GM23338 (cell line): ENCODE data around the gene ANKRD11. TPM values are rescaled to one million over a fixed set of nuclear protein-coding genes. Genes with fewer than 3 reads are reported as not detected.

Experiments
- ATAC-seq: fragments of 200-7000 bp; cut with Tn5 transposase; 3 replicates; pipeline ENCODE4 v1.9.1; 2020
- DNase-seq: peaks from one replicate; pipeline ENCODE4 v3.0.0-alpha.2; 2015; ENCODE audit warnings: low spot score
- H2AFZ ChIP-seq: fragments of 200-600 bp; sonication (generic); 2 replicates; pipeline ENCODE4 v1.8.0; 2016; ENCODE audit warnings: antibody characterized with exemption, mild to moderate bottlenecking, moderate library complexity
- H3F3A ChIP-seq: fragments of 200-600 bp; sonication (generic); replicated peaks from 2 replicates; pipeline ENCODE4 v1.8.0; 2017; ENCODE audit warnings: antibody characterized with exemption, mixed run types, low read depth
- H3K27ac ChIP-seq: fragments of 200-600 bp; sonication (generic); 2 replicates; pipeline ENCODE4 v1.6.1; 2016; ENCODE audit warnings: low read depth
- H3K27me3 ChIP-seq: fragments of 200-600 bp; sonication (generic); 2 replicates; pipeline ENCODE4 v1.8.0; 2016; ENCODE audit warnings: mild to moderate bottlenecking, mixed run types, moderate library complexity; ENCODE audit not compliant: insufficient read depth
- H3K36me3 ChIP-seq: fragments of 200-600 bp; sonication (generic); 2 replicates; pipeline ENCODE4 v1.8.0; 2016; ENCODE audit warnings: mild to moderate bottlenecking; ENCODE audit not compliant: insufficient read depth
- H3K4me1 ChIP-seq: fragments of 200-600 bp; sonication (generic); 2 replicates; pipeline ENCODE4 v1.8.0; 2016; ENCODE audit warnings: mild to moderate bottlenecking, moderate library complexity; ENCODE audit not compliant: insufficient read depth
- H3K4me2 ChIP-seq: fragments of 200-600 bp; sonication (generic); 2 replicates; pipeline ENCODE4 v1.7.1; 2017; ENCODE audit warnings: mixed run types
- H3K4me3 ChIP-seq: fragments of 200-600 bp; sonication (generic); 2 replicates; pipeline ENCODE4 v1.6.1; 2016; ENCODE audit warnings: mixed run types
- H3K79me2 ChIP-seq: fragments of 200-600 bp; sonication (generic); replicated peaks from 2 replicates; pipeline ENCODE4 v1.8.0; 2017; ENCODE audit warnings: mild to moderate bottlenecking; ENCODE audit not compliant: insufficient read depth
- H3K9me2 ChIP-seq: fragments of 200-600 bp; sonication (generic); 2 replicates; pipeline ENCODE4 v1.8.0; 2017; ENCODE audit not compliant: insufficient read depth
- H4K20me1 ChIP-seq: fragments of 200-600 bp; sonication (generic); replicated peaks from 2 replicates; pipeline ENCODE4 v1.8.0; 2017; ENCODE audit warnings: mild to moderate bottlenecking; ENCODE audit not compliant: insufficient read depth
- H3K27ac Mint-ChIP-seq: 2 replicates; pipeline ENCODE4 v1.8.0; 2020; ENCODE audit warnings: inconsistent platforms, mild to moderate bottlenecking, moderate library complexity, mixed read lengths
- H3K27me3 Mint-ChIP-seq: 3 replicates; pipeline ENCODE4 v1.8.0; 2022; ENCODE audit warnings: low read depth, mild to moderate bottlenecking, moderate library complexity, mixed read lengths, inconsistent platforms; ENCODE audit not compliant: insufficient read depth, poor library complexity
- H3K36me3 Mint-ChIP-seq: 3 replicates; pipeline ENCODE4 v1.8.0; 2021; ENCODE audit warnings: low read depth, mild to moderate bottlenecking, inconsistent platforms, moderate library complexity, mixed read lengths
- H3K4me1 Mint-ChIP-seq: 3 replicates; pipeline ENCODE4 v1.8.0; 2020; ENCODE audit warnings: mild to moderate bottlenecking, inconsistent platforms, mixed read lengths
- H3K4me3 Mint-ChIP-seq: 3 replicates; pipeline ENCODE4 v1.8.0; 2021; ENCODE audit warnings: moderate library complexity, mild to moderate bottlenecking, inconsistent platforms, mixed read lengths
- H3K9me3 Mint-ChIP-seq: 3 replicates; pipeline ENCODE4 v1.8.0; 2020; ENCODE audit warnings: moderate library complexity, mild to moderate bottlenecking, inconsistent platforms, mixed read lengths
- CREB1 ChIP-seq: fragments of 250-450 bp; sonication (Bioruptor Pico); IDR thresholded peaks from 2 replicates; pipeline ENCODE4 v1.5.0; 2020; ENCODE audit warnings: low read depth, mild to moderate bottlenecking, moderate library complexity
- EZH2 ChIP-seq: fragments of 200-600 bp; sonication (generic); IDR thresholded peaks from one replicate; pipeline ENCODE4 v1.8.0; 2017; ENCODE audit warnings: antibody characterized with exemption, mild to moderate bottlenecking, low read depth; ENCODE audit not compliant: unreplicated experiment
- EZH2phosphoT487 ChIP-seq: fragments of 200-600 bp; sonication (generic); IDR thresholded peaks from one replicate; pipeline ENCODE4 v1.8.1; 2018; ENCODE audit warnings: antibody characterized with exemption; ENCODE audit not compliant: unreplicated experiment
- JUNB ChIP-seq: IDR thresholded peaks from one replicate; pipeline ENCODE4 v1.6.1; 2016; ENCODE audit warnings: antibody characterized with exemption; ENCODE audit not compliant: unreplicated experiment
- NANOG ChIP-seq: IDR thresholded peaks from 2 replicates; pipeline ENCODE4 v1.6.1; 2016; ENCODE audit warnings: antibody characterized with exemption, borderline replicate concordance
- POLR2AphosphoS5 ChIP-seq: IDR thresholded peaks from 2 replicates; pipeline ENCODE4 v1.6.1; 2016; ENCODE audit warnings: antibody characterized with exemption, low read depth
- STAT1 ChIP-seq: IDR thresholded peaks from one replicate; pipeline ENCODE4 v1.6.1; 2016; ENCODE audit warnings: antibody characterized with exemption; ENCODE audit not compliant: unreplicated experiment
- ZNF114 ChIP-seq: fragments of 250-450 bp; sonication (Bioruptor Pico); IDR thresholded peaks from 2 replicates; pipeline ENCODE4 v1.5.0; 2020; ENCODE audit warnings: mild to moderate bottlenecking, moderate library complexity
- ZNF331 ChIP-seq: fragments of 250-450 bp; sonication (Bioruptor Pico); IDR thresholded peaks from 2 replicates; pipeline ENCODE4 v1.5.0; 2020; ENCODE audit warnings: low read depth, mild to moderate bottlenecking, moderate library complexity
- polyA plus RNA-seq: library from polyadenylated mRNA; unstranded; fragments of >200 nt; fragmentation: Nextera tagmentation; extraction: Ambion mirVana; gene quantifications from 2 replicates; pipeline ENCODE4 v1.2.1, GENCODE V29; 2016
- total RNA-seq: library from RNA; depleted of rRNA; stranded (reverse); fragments of >200 nt; shearing (Covaris generic); gene quantifications from 2 replicates; pipeline ENCODE4 v1.2.3, GENCODE V29; 2014
- TF ChIP-seq, protein P1 (sequence below): IDR thresholded peaks from 2 replicates; pipeline ENCODE4 v1.6.1; 2016; ENCODE audit warnings: antibody characterized with exemption
- TF ChIP-seq, protein P2 (sequence below), 2 experiments: fragments of 200-600 bp in 1 of 2; sonication (generic) in 1 of 2; conservative IDR thresholded peaks; 2 replicates each; pipeline versions ENCODE4 v1.5.1 to v1.6.1; 2016 to 2017; ENCODE audit warnings: antibody characterized with exemption in 2 of 2, low read depth in 2 of 2, mild to moderate bottlenecking in 2 of 2, moderate library complexity in 1 of 2
- TF ChIP-seq, protein P3 (sequence below): IDR thresholded peaks from one replicate; pipeline ENCODE4 v1.6.1; 2018; ENCODE audit warnings: antibody characterized with exemption; ENCODE audit not compliant: unreplicated experiment
- TF ChIP-seq, protein P4 (sequence below): fragments of 250-450 bp; sonication (Bioruptor Pico); IDR thresholded peaks from 2 replicates; pipeline ENCODE4 v1.5.0; 2020; ENCODE audit warnings: mild to moderate bottlenecking, moderate library complexity

The ANKRD11 gene
- total and polyA plus RNA-seq, 2 experiments from 2014 or later = 130 to 159 TPM

DNA sequence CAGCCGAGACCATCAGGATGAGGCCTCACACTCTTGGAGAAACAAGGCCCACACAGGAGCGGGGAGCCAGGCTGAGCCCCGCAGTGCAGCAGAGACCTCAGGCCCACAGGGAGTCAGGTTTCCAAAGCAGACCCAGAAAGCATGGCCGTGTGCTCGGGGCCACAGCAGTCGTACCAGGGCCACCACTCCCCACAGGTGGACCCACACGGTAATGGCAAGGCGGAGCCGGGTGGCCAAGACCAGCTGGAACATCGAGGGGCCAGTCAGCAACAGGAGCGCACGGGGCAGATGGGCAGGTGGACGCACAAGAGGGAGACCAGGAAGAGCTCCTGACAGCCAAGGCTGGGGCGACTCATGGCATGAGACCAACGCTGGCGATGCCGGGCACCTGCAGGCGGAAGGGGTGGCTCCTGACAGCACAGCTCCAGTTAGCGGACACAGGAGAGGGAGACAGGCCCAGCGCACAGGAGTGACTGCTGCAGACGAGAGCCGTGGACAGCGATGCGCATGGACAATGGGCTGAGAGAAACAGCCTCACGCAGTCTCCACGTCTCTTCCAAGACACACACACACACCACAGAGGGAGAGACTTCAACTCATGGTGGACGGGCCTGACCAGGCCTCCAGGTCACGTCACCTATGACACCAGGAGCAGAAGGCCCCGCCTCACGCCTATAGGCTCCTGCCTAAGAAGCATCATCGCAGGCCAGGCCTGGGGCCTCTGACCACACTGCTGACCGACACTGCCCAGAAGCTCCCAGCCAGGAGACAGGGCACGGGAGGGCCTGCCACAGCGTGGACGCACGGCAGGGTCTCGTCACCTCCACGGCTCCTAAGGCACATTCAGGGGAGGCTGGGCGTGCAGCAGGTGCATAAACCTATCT is 214.3 kb downstream of the ANKRD11 start:
- H3K9me3 Mint-ChIP-seq = no peaks in the 10 kb centered on the region
- no peak overlapping the region for H2AFZ ChIP-seq
- H3K4me1 Mint-ChIP-seq = no peaks in the 10 kb centered on the region; the same call in 2 of the 3 replicates
- peaks cover 11% of the 10 kb centered on the region; the same call in 1 of the 2 replicates for H3F3A ChIP-seq
- H3K36me3 Mint-ChIP-seq = peaks cover 63% of the 10 kb centered on the region
- DNase-seq = no peak
- H3K27me3 ChIP-seq = no peaks in the 10 kb centered on the region
- H3K4me1 ChIP-seq = no peaks in the 10 kb centered on the region
- H3K27ac ChIP-seq = peak overlapping the region; percentile 39; the same call in 1 of the 2 replicates
- H3K4me3 ChIP-seq = no peak overlapping the region
- peaks cover 15% of the 10 kb centered on the region for H3K27me3 Mint-ChIP-seq
- peaks cover 14% of the 10 kb centered on the region for H4K20me1 ChIP-seq
- H3K36me3 ChIP-seq = no peaks in the 10 kb centered on the region; the same call in 1 of the 2 replicates
- TF ChIP-seq, protein P1, sequence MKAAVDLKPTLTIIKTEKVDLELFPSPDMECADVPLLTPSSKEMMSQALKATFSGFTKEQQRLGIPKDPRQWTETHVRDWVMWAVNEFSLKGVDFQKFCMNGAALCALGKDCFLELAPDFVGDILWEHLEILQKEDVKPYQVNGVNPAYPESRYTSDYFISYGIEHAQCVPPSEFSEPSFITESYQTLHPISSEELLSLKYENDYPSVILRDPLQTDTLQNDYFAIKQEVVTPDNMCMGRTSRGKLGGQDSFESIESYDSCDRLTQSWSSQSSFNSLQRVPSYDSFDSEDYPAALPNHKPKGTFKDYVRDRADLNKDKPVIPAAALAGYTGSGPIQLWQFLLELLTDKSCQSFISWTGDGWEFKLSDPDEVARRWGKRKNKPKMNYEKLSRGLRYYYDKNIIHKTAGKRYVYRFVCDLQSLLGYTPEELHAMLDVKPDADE = no peak
- TF ChIP-seq ZNF331 (CRISPR knock-in tag) (no peak), EZH2 (no peak), ZNF114 (no peak), JUNB (no peak), POLR2AphosphoS5 (no peak), STAT1 (no peak), CREB1 (CRISPR knock-in tag) (no peak), EZH2phosphoT487 (no peak), NANOG (no peak)
- TF ChIP-seq, protein P2, sequence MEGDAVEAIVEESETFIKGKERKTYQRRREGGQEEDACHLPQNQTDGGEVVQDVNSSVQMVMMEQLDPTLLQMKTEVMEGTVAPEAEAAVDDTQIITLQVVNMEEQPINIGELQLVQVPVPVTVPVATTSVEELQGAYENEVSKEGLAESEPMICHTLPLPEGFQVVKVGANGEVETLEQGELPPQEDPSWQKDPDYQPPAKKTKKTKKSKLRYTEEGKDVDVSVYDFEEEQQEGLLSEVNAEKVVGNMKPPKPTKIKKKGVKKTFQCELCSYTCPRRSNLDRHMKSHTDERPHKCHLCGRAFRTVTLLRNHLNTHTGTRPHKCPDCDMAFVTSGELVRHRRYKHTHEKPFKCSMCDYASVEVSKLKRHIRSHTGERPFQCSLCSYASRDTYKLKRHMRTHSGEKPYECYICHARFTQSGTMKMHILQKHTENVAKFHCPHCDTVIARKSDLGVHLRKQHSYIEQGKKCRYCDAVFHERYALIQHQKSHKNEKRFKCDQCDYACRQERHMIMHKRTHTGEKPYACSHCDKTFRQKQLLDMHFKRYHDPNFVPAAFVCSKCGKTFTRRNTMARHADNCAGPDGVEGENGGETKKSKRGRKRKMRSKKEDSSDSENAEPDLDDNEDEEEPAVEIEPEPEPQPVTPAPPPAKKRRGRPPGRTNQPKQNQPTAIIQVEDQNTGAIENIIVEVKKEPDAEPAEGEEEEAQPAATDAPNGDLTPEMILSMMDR (conservative IDR thresholded peaks at IDR 0.05; ENCODE audit: low read depth in 2 of 2) = no peak
- TF ChIP-seq, protein P3, sequence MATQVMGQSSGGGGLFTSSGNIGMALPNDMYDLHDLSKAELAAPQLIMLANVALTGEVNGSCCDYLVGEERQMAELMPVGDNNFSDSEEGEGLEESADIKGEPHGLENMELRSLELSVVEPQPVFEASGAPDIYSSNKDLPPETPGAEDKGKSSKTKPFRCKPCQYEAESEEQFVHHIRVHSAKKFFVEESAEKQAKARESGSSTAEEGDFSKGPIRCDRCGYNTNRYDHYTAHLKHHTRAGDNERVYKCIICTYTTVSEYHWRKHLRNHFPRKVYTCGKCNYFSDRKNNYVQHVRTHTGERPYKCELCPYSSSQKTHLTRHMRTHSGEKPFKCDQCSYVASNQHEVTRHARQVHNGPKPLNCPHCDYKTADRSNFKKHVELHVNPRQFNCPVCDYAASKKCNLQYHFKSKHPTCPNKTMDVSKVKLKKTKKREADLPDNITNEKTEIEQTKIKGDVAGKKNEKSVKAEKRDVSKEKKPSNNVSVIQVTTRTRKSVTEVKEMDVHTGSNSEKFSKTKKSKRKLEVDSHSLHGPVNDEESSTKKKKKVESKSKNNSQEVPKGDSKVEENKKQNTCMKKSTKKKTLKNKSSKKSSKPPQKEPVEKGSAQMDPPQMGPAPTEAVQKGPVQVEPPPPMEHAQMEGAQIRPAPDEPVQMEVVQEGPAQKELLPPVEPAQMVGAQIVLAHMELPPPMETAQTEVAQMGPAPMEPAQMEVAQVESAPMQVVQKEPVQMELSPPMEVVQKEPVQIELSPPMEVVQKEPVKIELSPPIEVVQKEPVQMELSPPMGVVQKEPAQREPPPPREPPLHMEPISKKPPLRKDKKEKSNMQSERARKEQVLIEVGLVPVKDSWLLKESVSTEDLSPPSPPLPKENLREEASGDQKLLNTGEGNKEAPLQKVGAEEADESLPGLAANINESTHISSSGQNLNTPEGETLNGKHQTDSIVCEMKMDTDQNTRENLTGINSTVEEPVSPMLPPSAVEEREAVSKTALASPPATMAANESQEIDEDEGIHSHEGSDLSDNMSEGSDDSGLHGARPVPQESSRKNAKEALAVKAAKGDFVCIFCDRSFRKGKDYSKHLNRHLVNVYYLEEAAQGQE = no peak
- TF ChIP-seq, protein P4, sequence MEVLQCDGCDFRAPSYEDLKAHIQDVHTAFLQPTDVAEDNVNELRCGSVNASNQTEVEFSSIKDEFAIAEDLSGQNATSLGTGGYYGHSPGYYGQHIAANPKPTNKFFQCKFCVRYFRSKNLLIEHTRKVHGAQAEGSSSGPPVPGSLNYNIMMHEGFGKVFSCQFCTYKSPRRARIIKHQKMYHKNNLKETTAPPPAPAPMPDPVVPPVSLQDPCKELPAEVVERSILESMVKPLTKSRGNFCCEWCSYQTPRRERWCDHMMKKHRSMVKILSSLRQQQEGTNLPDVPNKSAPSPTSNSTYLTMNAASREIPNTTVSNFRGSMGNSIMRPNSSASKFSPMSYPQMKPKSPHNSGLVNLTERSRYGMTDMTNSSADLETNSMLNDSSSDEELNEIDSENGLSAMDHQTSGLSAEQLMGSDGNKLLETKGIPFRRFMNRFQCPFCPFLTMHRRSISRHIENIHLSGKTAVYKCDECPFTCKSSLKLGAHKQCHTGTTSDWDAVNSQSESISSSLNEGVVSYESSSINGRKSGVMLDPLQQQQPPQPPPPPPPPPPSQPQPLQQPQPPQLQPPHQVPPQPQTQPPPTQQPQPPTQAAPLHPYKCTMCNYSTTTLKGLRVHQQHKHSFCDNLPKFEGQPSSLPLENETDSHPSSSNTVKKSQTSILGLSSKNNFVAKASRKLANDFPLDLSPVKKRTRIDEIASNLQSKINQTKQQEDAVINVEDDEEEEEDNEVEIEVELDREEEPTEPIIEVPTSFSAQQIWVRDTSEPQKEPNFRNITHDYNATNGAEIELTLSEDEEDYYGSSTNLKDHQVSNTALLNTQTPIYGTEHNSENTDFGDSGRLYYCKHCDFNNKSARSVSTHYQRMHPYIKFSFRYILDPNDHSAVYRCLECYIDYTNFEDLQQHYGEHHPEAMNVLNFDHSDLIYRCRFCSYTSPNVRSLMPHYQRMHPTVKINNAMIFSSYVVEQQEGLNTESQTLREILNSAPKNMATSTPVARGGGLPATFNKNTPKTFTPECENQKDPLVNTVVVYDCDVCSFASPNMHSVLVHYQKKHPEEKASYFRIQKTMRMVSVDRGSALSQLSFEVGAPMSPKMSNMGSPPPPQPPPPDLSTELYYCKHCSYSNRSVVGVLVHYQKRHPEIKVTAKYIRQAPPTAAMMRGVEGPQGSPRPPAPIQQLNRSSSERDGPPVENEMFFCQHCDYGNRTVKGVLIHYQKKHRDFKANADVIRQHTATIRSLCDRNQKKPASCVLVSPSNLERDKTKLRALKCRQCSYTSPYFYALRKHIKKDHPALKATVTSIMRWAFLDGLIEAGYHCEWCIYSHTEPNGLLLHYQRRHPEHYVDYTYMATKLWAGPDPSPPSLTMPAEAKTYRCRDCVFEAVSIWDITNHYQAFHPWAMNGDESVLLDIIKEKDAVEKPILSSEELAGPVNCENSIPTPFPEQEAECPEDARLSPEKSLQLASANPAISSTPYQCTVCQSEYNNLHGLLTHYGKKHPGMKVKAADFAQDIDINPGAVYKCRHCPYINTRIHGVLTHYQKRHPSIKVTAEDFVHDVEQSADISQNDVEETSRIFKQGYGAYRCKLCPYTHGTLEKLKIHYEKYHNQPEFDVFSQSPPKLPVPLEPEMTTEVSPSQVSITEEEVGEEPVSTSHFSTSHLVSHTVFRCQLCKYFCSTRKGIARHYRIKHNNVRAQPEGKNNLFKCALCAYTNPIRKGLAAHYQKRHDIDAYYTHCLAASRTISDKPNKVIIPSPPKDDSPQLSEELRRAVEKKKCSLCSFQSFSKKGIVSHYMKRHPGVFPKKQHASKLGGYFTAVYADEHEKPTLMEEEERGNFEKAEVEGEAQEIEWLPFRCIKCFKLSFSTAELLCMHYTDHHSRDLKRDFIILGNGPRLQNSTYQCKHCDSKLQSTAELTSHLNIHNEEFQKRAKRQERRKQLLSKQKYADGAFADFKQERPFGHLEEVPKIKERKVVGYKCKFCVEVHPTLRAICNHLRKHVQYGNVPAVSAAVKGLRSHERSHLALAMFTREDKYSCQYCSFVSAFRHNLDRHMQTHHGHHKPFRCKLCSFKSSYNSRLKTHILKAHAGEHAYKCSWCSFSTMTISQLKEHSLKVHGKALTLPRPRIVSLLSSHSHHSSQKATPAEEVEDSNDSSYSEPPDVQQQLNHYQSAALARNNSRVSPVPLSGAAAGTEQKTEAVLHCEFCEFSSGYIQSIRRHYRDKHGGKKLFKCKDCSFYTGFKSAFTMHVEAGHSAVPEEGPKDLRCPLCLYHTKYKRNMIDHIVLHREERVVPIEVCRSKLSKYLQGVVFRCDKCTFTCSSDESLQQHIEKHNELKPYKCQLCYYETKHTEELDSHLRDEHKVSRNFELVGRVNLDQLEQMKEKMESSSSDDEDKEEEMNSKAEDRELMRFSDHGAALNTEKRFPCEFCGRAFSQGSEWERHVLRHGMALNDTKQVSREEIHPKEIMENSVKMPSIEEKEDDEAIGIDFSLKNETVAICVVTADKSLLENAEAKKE (CRISPR knock-in tag) = no peak
- H3K4me2 ChIP-seq = no peak overlapping the region
- no peak for ATAC-seq
- H3K9me2 ChIP-seq = no peaks in the 10 kb centered on the region
- no peak overlapping the region; the same call in 1 of the 2 replicates for H3K27ac Mint-ChIP-seq
- H3K79me2 ChIP-seq = peaks cover 15% of the 10 kb centered on the region; the same call in 1 of the 2 replicates
- no peak overlapping the region for H3K4me3 Mint-ChIP-seq
